Keratinocyte (primary cell): ENCODE data around the gene FCER2.

Source experiments
- CTCF ChIP-seq, 3 experiments: IDR thresholded peaks in 1 of 3; conservative IDR thresholded peaks in 1 of 3; optimal IDR thresholded peaks in 1 of 3; 2 replicates in 2 of 3; 3 replicates in 1 of 3; pipeline versions ENCODE3 to v1.5.1; 2011; ENCODE audit warnings: low read length in 3 of 3, mild to moderate bottlenecking in 3 of 3, moderate library complexity in 2 of 3, control low read depth in 1 of 3, inconsistent platforms in 1 of 3; ENCODE audit not compliant: insufficient read depth in 2 of 3; ENCODE audit errors: extremely low read depth in 1 of 3
- EZH2 ChIP-seq: IDR thresholded peaks from one replicate; pipeline ENCODE4 v1.6.1; 2012; ENCODE audit warnings: inconsistent platforms, mild to moderate bottlenecking, low read length, moderate library complexity

DNA sequence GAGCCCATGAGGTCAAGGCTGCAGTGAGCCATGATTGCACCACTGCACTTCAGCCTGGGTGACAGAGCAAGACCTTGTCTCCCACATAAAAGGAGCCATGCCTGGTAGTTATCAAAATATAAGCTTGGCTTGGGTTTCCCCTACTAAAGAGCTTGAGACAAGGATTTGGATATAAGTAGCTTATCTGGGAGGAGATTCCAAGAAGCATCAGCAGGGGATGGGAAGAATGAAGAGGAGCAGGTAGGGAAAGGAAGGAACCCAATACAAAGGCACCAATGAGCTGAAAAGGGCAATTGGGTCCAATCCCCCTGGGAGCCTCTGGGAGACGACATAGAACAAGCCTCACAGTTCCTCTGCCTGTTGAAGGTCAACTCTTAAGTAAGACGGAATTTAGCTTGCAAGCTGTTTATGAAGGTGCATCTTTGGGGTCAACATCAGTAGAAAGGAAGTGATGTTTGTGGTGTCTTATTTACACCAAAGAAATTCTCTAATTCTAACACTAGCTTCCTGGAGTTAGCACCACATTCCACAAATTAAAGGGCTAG is 37.4 kb upstream of the FCER2 start:
- TF ChIP-seq CTCF (optimal IDR thresholded peaks at IDR 0.05 in 1 of 3, IDR thresholded peaks at IDR 0.05 in 1 of 3, conservative IDR thresholded peaks at IDR 0.05 in 1 of 3; ENCODE audit: extremely low read depth in 1 of 3, insufficient read depth in 2 of 3, low read length in 3 of 3) (no peak), EZH2 (no peak)
